Measurements from ENCODE around the gene CMTM4. TPM values are rescaled to one million over a fixed set of nuclear protein-coding genes. Genes with fewer than 3 reads are reported as not detected.
"Not testable (repeated sequence)": the region's sequence is repeated elsewhere in the genome, so short reads cannot be mapped to it uniquely, and the experiment has no call there.

The CMTM4 gene
- total RNA-seq, 2 experiments from 2014 or later: 0.73 to 0.84 TPM

DNA sequence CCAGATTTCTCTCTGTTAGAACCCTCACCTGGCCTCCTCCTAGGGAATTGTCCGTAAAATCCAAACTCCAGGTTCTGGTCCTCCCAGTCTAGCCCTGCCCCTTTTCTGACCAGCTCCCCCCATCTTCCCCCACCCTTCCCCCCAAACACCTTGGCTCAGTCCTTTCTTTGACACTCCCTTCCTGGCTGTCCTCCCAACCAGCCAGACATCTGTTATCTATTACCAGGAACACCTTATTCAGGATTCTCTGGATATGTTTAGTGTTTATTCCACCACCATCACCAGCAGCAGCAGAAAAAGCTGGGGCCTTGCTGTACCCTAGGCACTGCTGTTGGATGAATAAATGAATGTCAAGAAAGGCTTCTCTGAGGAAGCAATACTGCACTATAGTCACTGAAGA, 96.1 kb downstream of the CMTM4 start:
- Mint-ChIP-seq H3K27ac (no peak overlapping the region), H3K36me3 (ENCODE audit: low read depth) (peaks cover 11% of the 10 kb centered on the region), H3K4me1 (peaks cover 55% of the 10 kb centered on the region), H3K27me3 (no peaks in the 10 kb centered on the region), H3K4me3 (no peak overlapping the region), H3K9me3 (peaks cover 7% of the 10 kb centered on the region)
- DNase-seq: no peak
- CTCF ChIA-PET: interaction anchor here (0.8 to 4.7 kb wide), 2 partner anchors 8 to 50 kb away, joined by 4 to 25 read pairs; no protein-coding TSS in a partner anchor
- POLR2A ChIA-PET: no interaction called here

DNA sequence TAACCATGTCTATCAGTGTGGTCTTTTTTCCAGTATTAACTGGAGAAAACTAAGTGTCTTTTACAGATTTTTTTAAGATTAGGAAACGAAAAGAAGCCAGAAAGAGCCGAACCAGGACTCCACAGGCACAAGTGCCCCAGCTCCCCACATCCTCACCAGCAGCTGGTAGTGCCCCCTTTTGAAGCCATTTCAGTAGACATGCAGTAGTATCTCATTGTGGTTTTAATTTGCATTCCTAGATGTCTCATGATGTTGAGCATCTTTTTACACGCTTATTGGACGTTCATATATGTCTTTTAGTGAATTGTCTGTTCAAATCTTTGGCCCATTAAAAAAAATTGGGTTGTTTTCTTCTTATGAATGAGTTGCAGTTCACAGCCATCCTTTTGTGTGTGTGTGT, 96.8 kb downstream of the CMTM4 start:
- ChIA-PET POLR2A (no interaction called here), CTCF (interaction anchor here (4.7 kb wide), 1 partner anchor 9 kb away, joined by 25 read pairs; no protein-coding TSS in a partner anchor)
- Mint-ChIP-seq H3K27ac (peak overlapping the region; percentile 39), H3K9me3 (peaks cover 7% of the 10 kb centered on the region), H3K4me3 (no peak overlapping the region), H3K27me3 (no peaks in the 10 kb centered on the region), H3K4me1 (peaks cover 59% of the 10 kb centered on the region), H3K36me3 (ENCODE audit: low read depth) (peaks cover 11% of the 10 kb centered on the region)
- DNase-seq: peak; percentile 32

DNA sequence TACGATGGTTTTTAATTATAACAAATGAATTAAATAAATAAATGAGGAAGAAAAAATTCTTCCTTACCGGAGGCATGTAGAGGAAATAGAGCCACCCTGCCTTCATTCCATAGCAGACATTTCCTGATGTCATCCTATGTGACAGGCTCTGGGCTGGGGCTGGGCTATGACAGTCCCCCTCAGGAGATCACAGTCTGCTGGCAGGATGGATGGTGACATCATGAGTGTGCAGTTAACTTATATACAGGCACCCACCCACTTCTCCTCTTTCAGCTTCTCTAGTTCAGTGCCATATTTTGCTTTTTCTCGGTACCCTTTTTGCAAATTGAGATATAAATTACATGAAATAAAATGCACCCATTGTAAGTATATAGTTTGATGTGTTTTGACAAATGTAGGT, 98.4 kb downstream of the CMTM4 start:
- peak; percentile 29 for DNase-seq
- Mint-ChIP-seq H3K9me3 (peaks cover 10% of the 10 kb centered on the region), H3K4me1 (peaks cover 53% of the 10 kb centered on the region), H3K27ac (peak overlapping the region; percentile 82), H3K27me3 (no peaks in the 10 kb centered on the region), H3K4me3 (no peak overlapping the region), H3K36me3 (ENCODE audit: low read depth) (peaks cover 11% of the 10 kb centered on the region)
- CTCF ChIA-PET: interaction anchor here (0.7 to 4.7 kb wide), 7 partner anchors 8 to 192 kb away, joined by 3 to 25 read pairs (median 4); no protein-coding TSS in a partner anchor
- POLR2A ChIA-PET: interaction anchor here (0.9 kb wide), 1 partner anchor 34 kb away, joined by 4 read pairs; no protein-coding TSS in a partner anchor

DNA sequence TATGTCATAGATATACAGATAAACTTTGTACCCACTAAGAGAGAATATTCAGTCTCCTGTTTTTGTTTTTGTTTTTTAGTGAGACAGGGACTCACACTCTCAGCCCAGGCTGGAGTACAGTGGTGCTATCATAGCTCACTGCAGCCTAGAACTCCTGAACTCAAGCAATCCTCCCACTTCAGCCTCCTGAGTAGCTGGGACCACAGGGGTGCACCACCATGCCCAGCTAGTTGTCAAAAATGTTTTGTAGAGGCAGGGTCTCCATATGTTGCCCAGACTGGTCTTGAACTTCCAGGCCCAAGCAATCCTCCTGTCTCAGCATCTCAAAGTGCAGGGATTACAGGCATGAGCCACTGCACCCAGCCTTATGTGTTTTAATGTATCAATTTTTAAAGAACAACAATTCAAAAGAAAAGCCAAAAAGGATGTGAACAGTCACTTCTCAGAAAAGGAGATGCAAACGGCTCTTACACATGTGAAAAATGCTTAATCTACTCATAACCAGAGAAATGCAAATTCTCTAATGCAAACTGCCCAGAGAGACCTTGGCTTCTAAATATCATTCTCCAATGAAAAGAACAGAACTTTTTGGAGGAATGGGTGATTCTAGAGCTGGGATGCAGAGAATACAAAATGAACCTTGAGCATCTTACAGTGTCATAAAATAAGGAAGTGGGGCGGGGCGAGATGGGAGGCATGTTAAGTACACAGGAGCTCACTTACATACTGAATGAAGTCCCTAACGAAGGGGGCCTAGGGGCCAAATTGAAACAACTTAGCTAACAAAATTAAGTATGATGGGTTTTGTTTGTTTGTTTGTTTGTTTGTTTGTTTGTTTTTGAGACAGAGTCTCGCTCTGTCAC, 99.3 kb downstream of the CMTM4 start:
- H3K36me3 Mint-ChIP-seq (ENCODE audit: low read depth): peaks cover 11% of the 10 kb centered on the region
- CTCF ChIA-PET: interaction anchor here (0.9 to 4.7 kb wide), 5 partner anchors 7 to 82 kb away, joined by 3 to 25 read pairs (median 3); no protein-coding TSS in a partner anchor
- POLR2A ChIA-PET: interaction anchor here (0.9 kb wide), 1 partner anchor 33 kb away, joined by 4 read pairs; no protein-coding TSS in a partner anchor
- peaks cover 10% of the 10 kb centered on the region for H3K9me3 Mint-ChIP-seq
- H3K27me3 Mint-ChIP-seq: no peaks in the 10 kb centered on the region
- peak overlapping the region; percentile 42 for H3K4me3 Mint-ChIP-seq
- DNase-seq: peak; percentile 33
- peak overlapping the region; percentile 91 for H3K27ac Mint-ChIP-seq
- peaks cover 48% of the 10 kb centered on the region for H3K4me1 Mint-ChIP-seq

DNA sequence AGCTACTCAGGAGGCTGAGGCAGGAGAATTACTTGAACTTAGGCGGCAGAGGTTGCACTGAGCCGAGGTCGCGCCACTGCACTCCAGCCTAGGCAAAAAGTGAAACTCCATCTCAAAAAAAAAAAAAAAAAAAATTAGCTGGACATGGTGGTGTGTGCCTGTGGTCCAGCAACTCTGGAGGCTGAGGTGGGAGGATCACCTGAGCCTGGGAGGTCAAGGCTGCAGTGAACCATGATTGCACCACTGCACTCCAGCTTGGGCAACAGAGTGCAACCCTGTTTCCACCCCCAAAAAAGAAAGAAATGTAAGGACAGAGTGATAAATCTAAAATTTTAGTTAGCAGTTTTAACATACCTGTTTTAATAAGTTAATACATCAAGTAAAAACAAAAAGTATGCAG, 100.0 kb downstream of the CMTM4 start:
- CTCF ChIA-PET: interaction anchor here (0.6 to 4.7 kb wide), 5 partner anchors 12 to 188 kb away, joined by 3 to 25 read pairs (median 3); partner anchors contain the start of gene CKLF
- H3K27me3 Mint-ChIP-seq; DNase-seq; H3K36me3 Mint-ChIP-seq (ENCODE audit: low read depth); H3K4me3 Mint-ChIP-seq; POLR2A ChIA-PET: not testable (repeated sequence)
- H3K4me1 Mint-ChIP-seq: peaks cover 51% of the 10 kb centered on the region
- peak overlapping the region; percentile 91 for H3K27ac Mint-ChIP-seq
- peaks cover 10% of the 10 kb centered on the region for H3K9me3 Mint-ChIP-seq

DNA sequence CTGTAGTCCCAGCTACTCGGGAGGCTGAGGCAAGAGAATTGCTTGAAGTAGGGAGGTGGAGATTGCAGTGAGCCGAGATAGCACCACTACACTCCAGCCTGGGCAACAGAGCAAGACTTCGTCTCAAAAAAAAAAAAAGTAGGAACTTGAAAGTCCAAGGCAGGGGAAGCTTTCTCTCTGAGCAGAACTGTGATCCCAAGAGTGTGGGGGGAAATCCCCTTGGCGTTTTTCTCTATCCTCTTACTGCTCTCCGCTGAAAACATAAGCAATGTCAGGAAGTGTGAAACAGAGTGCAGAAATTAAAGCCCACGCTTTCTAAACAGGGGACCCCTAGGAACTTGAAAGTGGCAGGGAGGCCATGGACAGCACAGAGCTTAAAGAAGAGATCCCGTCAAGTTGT, 101.8 kb downstream of the CMTM4 start:
- ChIA-PET POLR2A (interaction anchor here (0.6 kb wide), 1 partner anchor 43 kb away, joined by 3 read pairs; no protein-coding TSS in a partner anchor), CTCF (interaction anchor here (0.6 kb wide), 1 partner anchor 1202 kb away, joined by 3 read pairs; no protein-coding TSS in a partner anchor)
- no peak overlapping the region for H3K4me3 Mint-ChIP-seq
- no peak for DNase-seq
- H3K27me3 Mint-ChIP-seq: no peaks in the 10 kb centered on the region
- H3K9me3 Mint-ChIP-seq: peaks cover 3% of the 10 kb centered on the region
- peaks cover 54% of the 10 kb centered on the region for H3K4me1 Mint-ChIP-seq
- no peak overlapping the region for H3K27ac Mint-ChIP-seq
- no peaks in the 10 kb centered on the region for H3K36me3 Mint-ChIP-seq (ENCODE audit: low read depth)

DNA sequence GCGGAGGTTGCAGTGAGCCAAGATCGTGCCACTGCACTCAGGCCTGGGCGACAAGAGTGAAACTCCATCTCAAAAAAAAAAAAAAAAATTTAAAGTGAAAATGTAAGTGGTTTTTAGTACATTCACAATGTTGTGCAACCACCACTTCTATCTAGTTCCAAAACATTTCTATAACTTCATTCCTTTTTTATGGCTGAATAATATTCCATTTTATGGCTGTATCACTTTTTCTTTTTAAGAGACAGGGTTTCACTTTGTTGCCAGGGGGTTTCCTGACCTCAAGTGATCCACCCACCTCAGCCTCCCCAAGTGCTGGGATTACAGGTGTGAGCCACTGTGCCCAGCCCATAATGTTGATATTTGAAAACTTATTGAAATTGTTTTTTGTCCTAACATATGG, 103.7 kb downstream of the CMTM4 start:
- Mint-ChIP-seq H3K27me3 (no peaks in the 10 kb centered on the region), H3K36me3 (ENCODE audit: low read depth) (no peaks in the 10 kb centered on the region), H3K27ac (no peak overlapping the region), H3K4me3 (no peak overlapping the region), H3K9me3 (peaks cover 3% of the 10 kb centered on the region), H3K4me1 (peaks cover 57% of the 10 kb centered on the region)
- ChIA-PET POLR2A (no interaction called here), CTCF (interaction anchor here (0.6 to 1.5 kb wide), 2 partner anchors 10 to 15 kb away, joined by 3 to 5 read pairs; no protein-coding TSS in a partner anchor)
- DNase-seq: no peak

DNA sequence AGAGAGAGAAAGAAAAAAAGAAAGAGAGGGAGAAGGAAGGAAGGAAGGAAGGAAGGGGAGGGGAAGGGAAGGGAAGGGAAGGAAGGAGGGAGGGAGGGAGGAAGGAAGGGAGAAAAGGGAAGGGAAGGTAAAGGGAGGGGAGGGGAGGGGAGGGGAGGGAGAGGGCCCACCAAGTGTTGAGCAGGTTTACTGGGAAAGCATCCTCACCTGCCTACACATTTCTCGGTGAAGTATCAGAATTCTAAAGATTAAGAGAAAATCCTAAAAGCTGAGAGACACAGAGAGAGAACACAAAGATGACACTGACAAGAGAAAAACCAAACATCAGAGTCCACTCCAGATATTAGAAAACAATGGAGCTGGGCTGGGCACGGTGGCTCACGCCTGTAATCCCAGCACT, 104.3 kb downstream of the CMTM4 start:
- peaks cover 57% of the 10 kb centered on the region for H3K4me1 Mint-ChIP-seq
- POLR2A ChIA-PET: no interaction called here
- CTCF ChIA-PET: interaction anchor here (1.5 kb wide), 1 partner anchor 16 kb away, joined by 5 read pairs; no protein-coding TSS in a partner anchor

DNA sequence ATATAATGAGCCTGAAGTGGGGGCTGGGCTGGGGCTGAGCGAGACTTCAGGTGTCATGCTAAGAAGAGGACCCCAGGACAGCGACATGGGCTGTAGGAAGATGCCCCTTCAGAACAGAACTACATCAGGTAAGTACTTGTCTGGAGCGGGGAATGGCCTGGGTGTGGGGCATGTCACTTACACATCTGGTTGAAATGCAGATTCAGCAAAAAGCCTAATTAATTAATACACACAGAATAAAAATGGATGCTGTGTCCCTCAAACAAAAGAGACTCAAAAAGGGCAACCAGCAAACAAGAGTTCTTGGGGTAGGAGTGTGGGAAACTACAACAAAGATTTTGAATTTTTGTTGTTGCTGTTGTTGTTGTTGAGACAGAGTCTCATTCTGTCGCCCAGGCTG, 105.5 kb downstream of the CMTM4 start:
- ChIA-PET POLR2A (interaction anchor here (0.7 kb wide), 1 partner anchor 69 kb away, joined by 3 read pairs; no protein-coding TSS in a partner anchor), CTCF (interaction anchor here (0.9 to 2.6 kb wide), 9 partner anchors 7 to 185 kb away, joined by 3 to 24 read pairs (median 9); no protein-coding TSS in a partner anchor)
- H3K27ac Mint-ChIP-seq: no peak overlapping the region
- peaks cover 3% of the 10 kb centered on the region for H3K9me3 Mint-ChIP-seq
- H3K27me3 Mint-ChIP-seq: no peaks in the 10 kb centered on the region
- H3K4me1 Mint-ChIP-seq: peaks cover 52% of the 10 kb centered on the region
- DNase-seq: no peak
- H3K36me3 Mint-ChIP-seq (ENCODE audit: low read depth): no peaks in the 10 kb centered on the region
- H3K4me3 Mint-ChIP-seq: peak overlapping the region; percentile 67

More for the DNA sequence above, 104.3 kb downstream of the CMTM4 start:
- no peak for DNase-seq
- Mint-ChIP-seq H3K27me3 (no peaks in the 10 kb centered on the region), H3K9me3 (peaks cover 3% of the 10 kb centered on the region), H3K27ac (peak overlapping the region; percentile 41), H3K4me3 (no peak overlapping the region), H3K36me3 (ENCODE audit: low read depth) (no peaks in the 10 kb centered on the region)

DNA sequence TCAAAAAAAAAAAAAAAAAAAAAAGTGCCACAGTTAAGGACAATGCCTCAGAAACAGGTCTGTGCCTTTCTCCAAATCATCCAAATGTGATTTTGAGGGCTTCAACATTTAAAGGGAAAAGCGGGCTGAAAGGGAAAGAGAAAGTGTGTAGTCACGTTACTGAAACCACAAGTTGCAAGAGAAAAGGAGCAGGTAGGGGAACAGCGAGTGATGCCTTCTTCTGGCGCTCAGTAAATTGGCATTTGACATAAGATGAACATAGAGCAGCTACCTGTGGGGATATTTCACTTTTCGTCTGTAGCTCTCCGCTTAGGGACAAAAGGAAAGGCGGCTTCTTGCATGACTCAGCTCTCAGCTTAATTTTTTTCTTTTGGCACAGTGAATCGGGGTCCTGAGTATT, 106.2 kb downstream of the CMTM4 start:
- Mint-ChIP-seq H3K9me3 (peaks cover 3% of the 10 kb centered on the region), H3K4me1 (peaks cover 57% of the 10 kb centered on the region)
- POLR2A ChIA-PET: interaction anchor here (0.7 to 1.3 kb wide), 2 partner anchors 18 to 68 kb away, joined by 3 read pairs; no protein-coding TSS in a partner anchor

DNA sequence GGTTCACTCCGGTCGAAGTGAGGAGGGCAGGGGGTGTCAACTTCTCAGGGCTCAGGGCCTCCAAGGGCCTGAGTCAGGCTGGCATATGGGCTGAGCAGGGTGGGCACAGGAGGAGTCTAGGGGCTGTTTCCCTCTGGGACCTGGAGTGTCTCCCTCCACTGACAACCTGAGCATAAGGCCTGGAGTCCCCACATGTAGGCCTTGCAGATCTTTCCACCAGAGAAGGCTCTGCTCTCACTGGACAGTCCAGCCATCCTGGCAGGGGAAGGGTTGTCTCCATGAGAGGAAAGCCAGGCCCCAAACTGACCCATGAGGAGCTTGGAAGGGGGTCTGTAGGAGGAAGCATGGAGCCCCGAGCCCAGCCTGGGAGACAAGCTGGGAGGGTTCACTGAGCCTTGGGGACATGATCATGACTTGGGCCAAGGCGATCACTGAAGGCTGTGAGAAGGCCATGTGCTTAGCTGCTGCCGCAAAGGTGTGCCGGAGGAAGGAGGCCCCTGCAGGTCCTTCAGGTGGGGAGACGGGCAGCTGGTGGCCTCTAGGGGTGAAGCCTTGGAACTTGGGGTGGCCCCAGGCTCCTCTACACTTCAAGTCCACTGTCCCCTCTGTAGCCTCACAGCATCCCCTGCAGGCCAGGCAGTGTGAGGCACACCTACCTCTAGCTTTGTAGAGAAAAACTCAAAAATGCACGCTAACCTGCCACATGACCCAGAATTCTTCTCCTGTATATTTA, 107.4 kb downstream of the CMTM4 start:
- Mint-ChIP-seq H3K36me3 (ENCODE audit: low read depth) (no peaks in the 10 kb centered on the region), H3K4me3 (peak overlapping the region; percentile 49), H3K9me3 (peaks cover 3% of the 10 kb centered on the region), H3K27me3 (no peaks in the 10 kb centered on the region), H3K27ac (peak overlapping the region; percentile 71), H3K4me1 (peaks cover 53% of the 10 kb centered on the region)
- POLR2A ChIA-PET: interaction anchor here (0.6 to 1.3 kb wide), 2 partner anchors 19 to 36 kb away, joined by 3 to 4 read pairs; no protein-coding TSS in a partner anchor
- peak; percentile 72 for DNase-seq
- CTCF ChIA-PET: interaction anchor here (0.5 to 2.6 kb wide), 27 partner anchors 9 to 279 kb away, joined by 3 to 24 read pairs (median 5); partner anchors contain the start of gene CMTM2

More for the DNA sequence above, 106.2 kb downstream of the CMTM4 start:
- H3K27ac Mint-ChIP-seq: peak overlapping the region; percentile 81
- no peaks in the 10 kb centered on the region for H3K27me3 Mint-ChIP-seq
- H3K36me3 Mint-ChIP-seq (ENCODE audit: low read depth): no peaks in the 10 kb centered on the region
- H3K4me3 Mint-ChIP-seq: peak overlapping the region; percentile 67
- CTCF ChIA-PET: interaction anchor here (0.9 to 2.6 kb wide), 11 partner anchors 8 to 184 kb away, joined by 3 to 24 read pairs (median 9); no protein-coding TSS in a partner anchor
- DNase-seq: peak; percentile 64

Data from activated CD4-positive, alpha-beta T cell treated with anti-CD3 and anti-CD28 coated beads, Interleukin-2, amount 10 ng/mL, durations not matched to agents 7 days and 5 days (primary cell).